Esophagus squamous epithelium (tissue), 5 donors: ENCODE results near the gene PARD3B. TPM values are rescaled to one million over a fixed set of nuclear protein-coding genes. Genes with fewer than 3 reads are reported as not detected.

ENCODE experiments used
- DNase-seq: peaks from one replicate; lab custom pipeline; 2025; lab: John Stamatoyannopoulos, UW
- H3K27ac ChIP-seq, 4 donors: fragments of 200-600 bp; sonication (generic); one replicate each; pipeline ENCODE4 v1.5.1; 2016 to 2019; ENCODE audit warnings: mild to moderate bottlenecking in 1 of 4
- H3K27me3 ChIP-seq, 4 donors: fragments of 200-600 bp; sonication (generic); 1 replicate in 3 of 4; 2 replicates in 1 of 4; pipeline versions ENCODE4 v1.5.1 to v1.6.0; 2017 to 2021; ENCODE audit warnings: antibody characterized with exemption in 1 of 4
- H3K36me3 ChIP-seq, 3 donors: fragments of 200-600 bp; sonication (generic); one replicate each; pipeline ENCODE4 v1.5.1; 2016 to 2019
- H3K4me1 ChIP-seq, 3 donors: fragments of 200-600 bp; sonication (generic); one replicate each; pipeline ENCODE4 v1.5.1; 2017 to 2019
- H3K4me3 ChIP-seq, 4 donors: fragments of 200-600 bp; sonication (generic); 1 replicate in 3 of 4; 2 replicates in 1 of 4; pipeline ENCODE4 v1.5.1; 2016 to 2019; ENCODE audit warnings: mild to moderate bottlenecking in 2 of 4, moderate library complexity in 1 of 4
- H3K9me3 ChIP-seq, 3 donors: fragments of 200-600 bp; sonication (generic); one replicate each; pipeline ENCODE4 v1.5.1; 2016 to 2019
- POLR2A ChIP-seq, 4 donors: fragments of 450-650 bp; IDR thresholded peaks; one replicate each; pipeline ENCODE4 v1.6.1; 2017; ENCODE audit warnings: antibody characterized with exemption in 4 of 4, mild to moderate bottlenecking in 4 of 4, moderate library complexity in 3 of 4
- WGBS, 2 donors: methylation state at CpG; one replicate each; pipeline ENCODE4 v1.1.5; 2018; 5-methylcytosine and 5-hydroxymethylcytosine counted together
- intact Hi-C: fragments of 100-400 bp; cut with DNase I; formaldehyde crosslinking; loops from one replicate; pipeline ENCODE4 v1.15.0; 2022
- total RNA-seq, 4 donors: library from RNA; depleted of rRNA; stranded (reverse); fragments of >200 nt; gene quantifications; one replicate each; pipeline ENCODE4 v1.1.0, GENCODE V29; 2016
- TF ChIP-seq, protein P1 (sequence below), 6 experiments: fragments of 450-650 bp in 4 of 6; fragments of 200-600 bp in 2 of 6; sonication (generic) in 2 of 6; IDR thresholded peaks; one replicate each; pipeline ENCODE4 v1.5.1; 2016 to 2019; ENCODE audit warnings: antibody characterized with exemption in 6 of 6, mild to moderate bottlenecking in 4 of 6, moderate library complexity in 4 of 6
- donor health status: DM: yes; HTN: yes; CAD: no.

PARD3B gene
- total RNA-seq, 4 donors from 2014 or later: 2.4 to 15.8 (median 4.3) TPM

DNA sequence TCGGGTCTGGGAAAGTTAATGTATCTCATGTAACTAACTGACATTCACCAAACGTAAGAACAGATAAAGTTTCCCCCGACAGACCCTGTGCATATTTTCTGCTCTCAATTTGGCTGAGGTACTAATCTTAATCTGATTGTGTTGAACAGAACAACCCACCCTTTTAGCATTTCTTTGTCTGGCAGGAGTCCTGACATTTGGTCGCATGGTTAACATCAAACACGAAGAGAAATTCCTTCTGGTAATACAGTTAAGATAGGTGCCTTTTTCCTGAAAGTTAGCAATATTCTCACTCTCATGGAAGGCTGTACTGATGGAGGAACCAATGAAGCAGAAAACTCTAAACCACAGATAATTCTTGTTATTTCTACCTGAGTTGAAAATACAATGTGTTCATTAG is 520.8 kb downstream of the PARD3B start:
- intact Hi-C loops: no loop called here
- H3K27me3 ChIP-seq: no peaks in the 10 kb centered on the region
- no peak overlapping the region for H3K27ac ChIP-seq
- TF ChIP-seq, protein P1, sequence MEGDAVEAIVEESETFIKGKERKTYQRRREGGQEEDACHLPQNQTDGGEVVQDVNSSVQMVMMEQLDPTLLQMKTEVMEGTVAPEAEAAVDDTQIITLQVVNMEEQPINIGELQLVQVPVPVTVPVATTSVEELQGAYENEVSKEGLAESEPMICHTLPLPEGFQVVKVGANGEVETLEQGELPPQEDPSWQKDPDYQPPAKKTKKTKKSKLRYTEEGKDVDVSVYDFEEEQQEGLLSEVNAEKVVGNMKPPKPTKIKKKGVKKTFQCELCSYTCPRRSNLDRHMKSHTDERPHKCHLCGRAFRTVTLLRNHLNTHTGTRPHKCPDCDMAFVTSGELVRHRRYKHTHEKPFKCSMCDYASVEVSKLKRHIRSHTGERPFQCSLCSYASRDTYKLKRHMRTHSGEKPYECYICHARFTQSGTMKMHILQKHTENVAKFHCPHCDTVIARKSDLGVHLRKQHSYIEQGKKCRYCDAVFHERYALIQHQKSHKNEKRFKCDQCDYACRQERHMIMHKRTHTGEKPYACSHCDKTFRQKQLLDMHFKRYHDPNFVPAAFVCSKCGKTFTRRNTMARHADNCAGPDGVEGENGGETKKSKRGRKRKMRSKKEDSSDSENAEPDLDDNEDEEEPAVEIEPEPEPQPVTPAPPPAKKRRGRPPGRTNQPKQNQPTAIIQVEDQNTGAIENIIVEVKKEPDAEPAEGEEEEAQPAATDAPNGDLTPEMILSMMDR (IDR thresholded peaks at IDR 0.05): no peak
- TF ChIP-seq POLR2A (IDR thresholded peaks at IDR 0.05): no peak
- 84 to 89% methylated on average over 5 of the region's 5 CpGs for whole genome bisulfite sequencing, 2 donors
- no peaks in the 10 kb centered on the region for H3K4me1 ChIP-seq
- no peak for DNase-seq
- H3K4me3 ChIP-seq: no peak overlapping the region
- no peaks in the 10 kb centered on the region for H3K36me3 ChIP-seq
- H3K9me3 ChIP-seq: no peaks in the 10 kb centered on the region

DNA sequence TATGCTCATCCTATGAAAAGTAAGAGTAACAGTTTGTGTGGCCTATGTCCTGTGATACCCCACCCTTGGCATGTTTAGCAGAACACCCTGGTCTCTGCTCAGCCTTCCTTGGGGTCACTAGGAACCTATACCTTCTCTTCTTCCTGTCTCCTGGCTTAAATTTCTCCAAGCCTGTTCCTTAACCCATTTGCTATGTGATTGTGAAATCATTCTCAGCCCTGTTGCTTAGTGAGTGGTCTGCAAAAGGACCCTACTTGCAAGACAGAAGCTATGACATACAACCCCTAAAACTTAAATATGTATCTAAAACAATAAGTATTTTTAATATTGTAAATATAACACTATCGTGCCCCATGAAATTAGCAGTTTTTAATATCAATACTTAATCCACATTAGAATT is 524.7 kb downstream of the PARD3B start:
- DNase-seq: no peak
- Histone ChIP-seq H3K36me3 (no peaks in the 10 kb centered on the region), H3K4me1 (no peaks in the 10 kb centered on the region), H3K27ac (no peak overlapping the region), H3K4me3 (no peak overlapping the region), H3K27me3 (no peaks in the 10 kb centered on the region), H3K9me3 (no peaks in the 10 kb centered on the region)
- WGBS, 2 donors: 74 to 87% methylated on average over 1 of the region's 1 CpG
- no peak for TF ChIP-seq POLR2A (IDR thresholded peaks at IDR 0.05)
- TF ChIP-seq, protein P1 (IDR thresholded peaks at IDR 0.05): no peak
- intact Hi-C loops: no loop called here

DNA sequence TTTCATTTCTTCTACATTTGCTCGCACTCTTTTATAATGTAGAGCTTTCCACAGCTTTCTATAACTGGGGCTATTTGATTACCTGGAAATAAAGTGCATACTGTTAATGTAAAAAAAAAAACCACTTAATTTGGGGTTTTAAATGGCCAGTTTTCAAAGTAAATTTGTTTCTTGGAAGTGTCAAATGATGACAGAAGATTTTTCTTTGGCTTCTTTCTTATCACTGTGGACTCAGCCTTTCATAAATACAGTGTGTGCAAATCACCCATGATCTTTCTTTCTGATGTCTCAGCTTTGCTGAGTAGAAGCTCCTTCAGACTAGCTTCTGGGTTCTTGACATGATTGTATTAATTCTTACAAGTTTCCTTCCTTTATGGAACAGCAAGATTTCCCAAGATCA is 525.6 kb downstream of the PARD3B start:
- H3K27me3 ChIP-seq: no peaks in the 10 kb centered on the region
- H3K4me1 ChIP-seq: no peaks in the 10 kb centered on the region
- intact Hi-C loops: no loop called here
- WGBS, 2 donors: 95 to 100% methylated on average over 1 of the region's 1 CpG
- H3K36me3 ChIP-seq: no peaks in the 10 kb centered on the region
- no peak for TF ChIP-seq POLR2A (IDR thresholded peaks at IDR 0.05)
- TF ChIP-seq, protein P1 (IDR thresholded peaks at IDR 0.05): no peak
- H3K4me3 ChIP-seq: no peak overlapping the region
- no peak overlapping the region for H3K27ac ChIP-seq
- no peak for DNase-seq
- no peaks in the 10 kb centered on the region for H3K9me3 ChIP-seq

DNA sequence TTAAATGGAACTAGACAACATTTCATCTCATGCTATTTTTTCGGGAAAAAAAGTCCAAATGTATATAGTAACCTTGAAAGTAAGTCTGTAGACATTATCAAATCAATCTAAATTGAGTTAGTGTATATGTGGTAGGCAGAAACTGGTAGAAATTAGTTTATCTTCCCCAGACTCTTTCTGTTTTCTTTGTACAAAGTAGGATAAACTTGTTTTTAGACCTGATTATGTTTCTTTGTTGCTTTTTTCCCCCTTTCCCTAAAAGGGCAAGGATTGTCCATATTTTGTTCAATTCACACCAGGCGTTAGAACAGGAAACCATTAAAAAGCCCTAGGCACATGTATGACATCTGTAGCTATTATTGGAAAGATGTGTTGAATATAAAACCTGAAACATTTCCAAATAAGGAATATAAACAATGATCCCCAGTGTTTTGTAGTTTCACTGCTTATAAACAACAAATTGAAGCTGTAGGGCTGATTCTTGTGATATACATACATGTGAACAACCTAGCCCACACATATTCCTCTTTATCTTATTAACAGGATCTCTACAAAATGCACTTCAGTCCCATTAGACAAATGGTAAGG is 528.3 kb downstream of the PARD3B start:
- Histone ChIP-seq H3K27ac (no peak overlapping the region), H3K9me3 (no peaks in the 10 kb centered on the region), H3K4me3 (no peak overlapping the region), H3K4me1 (no peaks in the 10 kb centered on the region), H3K27me3 (no peaks in the 10 kb centered on the region), H3K36me3 (no peaks in the 10 kb centered on the region)
- no peak for TF ChIP-seq POLR2A (IDR thresholded peaks at IDR 0.05)
- TF ChIP-seq, protein P1 (IDR thresholded peaks at IDR 0.05): no peak
- no peak for DNase-seq
- intact Hi-C loops: no loop called here
- WGBS, 2 donors: 71 to 85% methylated on average over 2 of the region's 2 CpGs

DNA sequence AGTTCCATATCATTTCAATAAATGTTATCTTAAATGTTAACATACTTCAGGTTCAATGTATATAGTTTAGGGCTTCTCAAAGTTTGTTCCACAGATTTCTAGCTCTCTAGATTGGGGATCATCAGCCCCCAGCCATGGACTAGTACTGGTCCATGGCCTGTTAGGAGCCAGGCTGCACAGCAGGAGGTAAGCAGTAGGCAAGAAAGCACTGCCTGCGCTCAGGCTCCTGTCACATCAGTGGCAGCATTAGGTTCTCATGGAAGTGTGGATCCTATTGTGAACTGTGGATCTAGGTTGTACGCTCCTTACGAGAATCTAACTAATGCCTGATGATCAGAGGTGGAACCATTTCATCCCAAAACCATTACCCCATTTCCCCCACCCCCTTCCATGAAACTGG is 531.1 kb downstream of the PARD3B start:
- Histone ChIP-seq H3K4me1 (no peaks in the 10 kb centered on the region), H3K9me3 (no peaks in the 10 kb centered on the region), H3K4me3 (no peak overlapping the region), H3K36me3 (no peaks in the 10 kb centered on the region), H3K27me3 (no peaks in the 10 kb centered on the region), H3K27ac (no peak overlapping the region)
- WGBS, 2 donors: 81 to 96% methylated on average over 3 of the region's 3 CpGs
- no peak for TF ChIP-seq POLR2A (IDR thresholded peaks at IDR 0.05)
- TF ChIP-seq, protein P1 (IDR thresholded peaks at IDR 0.05): no peak
- DNase-seq: no peak
- intact Hi-C loops: no loop called here
